Esophagus squamous epithelium (tissue), 5 donors: ENCODE measurements around the gene UBE2J2. TPM values are rescaled to one million over a fixed set of nuclear protein-coding genes. Genes with fewer than 3 reads are reported as not detected.
A peak's percentile ranks its signal among the peaks of the same experiment; 100 is the strongest.

ENCODE experiments used
- DNase-seq: peaks from one replicate; lab custom pipeline; 2025; lab: John Stamatoyannopoulos, UW
- H3K27ac ChIP-seq, 4 donors: fragments of 200-600 bp; sonication (generic); one replicate each; pipeline ENCODE4 v1.5.1; 2016 to 2019; ENCODE audit warnings: mild to moderate bottlenecking in 1 of 4
- H3K27me3 ChIP-seq, 4 donors: fragments of 200-600 bp; sonication (generic); 1 replicate in 3 of 4; 2 replicates in 1 of 4; pipeline versions ENCODE4 v1.5.1 to v1.6.0; 2017 to 2021; ENCODE audit warnings: antibody characterized with exemption in 1 of 4
- H3K36me3 ChIP-seq, 3 donors: fragments of 200-600 bp; sonication (generic); one replicate each; pipeline ENCODE4 v1.5.1; 2016 to 2019
- H3K4me1 ChIP-seq, 3 donors: fragments of 200-600 bp; sonication (generic); one replicate each; pipeline ENCODE4 v1.5.1; 2017 to 2019
- H3K4me3 ChIP-seq, 4 donors: fragments of 200-600 bp; sonication (generic); 1 replicate in 3 of 4; 2 replicates in 1 of 4; pipeline ENCODE4 v1.5.1; 2016 to 2019; ENCODE audit warnings: mild to moderate bottlenecking in 2 of 4, moderate library complexity in 1 of 4
- H3K9me3 ChIP-seq, 3 donors: fragments of 200-600 bp; sonication (generic); one replicate each; pipeline ENCODE4 v1.5.1; 2016 to 2019
- CTCF ChIP-seq, 6 experiments: fragments of 450-650 bp in 4 of 6; fragments of 200-600 bp in 2 of 6; sonication (generic) in 2 of 6; IDR thresholded peaks; one replicate each; pipeline ENCODE4 v1.5.1; 2016 to 2019; ENCODE audit warnings: antibody characterized with exemption in 6 of 6, mild to moderate bottlenecking in 4 of 6, moderate library complexity in 4 of 6
- POLR2A ChIP-seq, 4 donors: fragments of 450-650 bp; IDR thresholded peaks; one replicate each; pipeline ENCODE4 v1.6.1; 2017; ENCODE audit warnings: antibody characterized with exemption in 4 of 4, mild to moderate bottlenecking in 4 of 4, moderate library complexity in 3 of 4
- WGBS, 2 donors: methylation state at CpG; one replicate each; pipeline ENCODE4 v1.1.5; 2018; 5-methylcytosine and 5-hydroxymethylcytosine counted together
- intact Hi-C: fragments of 100-400 bp; cut with DNase I; formaldehyde crosslinking; loops from one replicate; pipeline ENCODE4 v1.15.0; 2022
- total RNA-seq, 4 donors: library from RNA; depleted of rRNA; stranded (reverse); fragments of >200 nt; gene quantifications; one replicate each; pipeline ENCODE4 v1.1.0, GENCODE V29; 2016
- donor health status: DM: yes; HTN: yes; CAD: no.

UBE2J2 gene
- total RNA-seq, 4 donors from 2014 or later = 32.6 to 54.3 (median 42.5) TPM

- no peaks in the 10 kb centered on the region for H3K9me3 ChIP-seq
- H3K4me3 ChIP-seq = no peak overlapping the region
- H3K27ac ChIP-seq = no peak overlapping the region
- H3K27me3 ChIP-seq = peaks cover 0 to 44% (median 11%) of the 10 kb centered on the region in 4 donors
- 57% methylated on average over 9 of the region's 25 CpGs; no CpG with 5 or more reads in 1 of the 2 donors for WGBS, 2 donors
- peaks cover 8 to 31% (median 12%) of the 10 kb centered on the region in 3 donors for H3K4me1 ChIP-seq
- peaks cover 0 to 13% (median 0%) of the 10 kb centered on the region in 3 donors for H3K36me3 ChIP-seq
- DNase-seq = no peak
- intact Hi-C loops = loop anchor here (10.0 kb wide), 1 partner anchor 123 kb away; no protein-coding TSS in a partner anchor
- TF ChIP-seq POLR2A (IDR thresholded peaks at IDR 0.05) (no peak), CTCF (IDR thresholded peaks at IDR 0.05) (no peak)
Measured at GRCh38 chr1:1247341-1247913, 26.2 kb downstream of the UBE2J2 start.

GRCh38 chr1:1246577-1247340 lies 26.9 kb downstream of the UBE2J2 start, which contains the start of gene C1QTNF12:
Gene C1QTNF12 (minus strand): TSS chr1:1246722. CDS start chr1:1246690, 32 bp downstream.
- Histone ChIP-seq H3K9me3 (no peaks in the 10 kb centered on the region), H3K36me3 (peaks cover 0 to 6% (median 0%) of the 10 kb centered on the region in 3 donors), H3K4me3 (peak within 1 kb of the TSS in 2 of 4 donors; percentile 28 to 31), H3K27me3 (peaks cover 0 to 44% (median 11%) of the 10 kb centered on the region in 4 donors), H3K4me1 (peaks cover 8 to 31% (median 12%) of the 10 kb centered on the region in 3 donors), H3K27ac (no peak within 1 kb of the TSS)
- TF ChIP-seq POLR2A (IDR thresholded peaks at IDR 0.05) (no peak), CTCF (IDR thresholded peaks at IDR 0.05) (no peak)
- intact Hi-C loops = loop anchor here (10.0 kb wide), 1 partner anchor 122 kb away; no protein-coding TSS in a partner anchor
- DNase-seq = no peak
- WGBS, 2 donors = 0% methylated on average over 3 of the region's 74 CpGs; no CpG with 5 or more reads in 1 of the 2 donors

- peak overlapping the region in 2 of 4 donors; percentile 28 to 31 for H3K4me3 ChIP-seq
- no peak for DNase-seq
- peaks cover 9 to 29% (median 12%) of the 10 kb centered on the region in 3 donors for H3K4me1 ChIP-seq
- no peaks in the 10 kb centered on the region for H3K36me3 ChIP-seq
- TF ChIP-seq CTCF (IDR thresholded peaks at IDR 0.05) (no peak), POLR2A (IDR thresholded peaks at IDR 0.05) (no peak)
- H3K9me3 ChIP-seq = no peaks in the 10 kb centered on the region
- peaks cover 0 to 48% (median 11%) of the 10 kb centered on the region in 4 donors for H3K27me3 ChIP-seq
- WGBS, 2 donors = 1% methylated on average over 12 of the region's 45 CpGs; no CpG with 5 or more reads in 1 of the 2 donors
- H3K27ac ChIP-seq = no peak overlapping the region
- intact Hi-C loops = loop anchor here (10.0 kb wide), 1 partner anchor 121 kb away; no protein-coding TSS in a partner anchor
Measured at GRCh38 chr1:1245817-1246576, 27.7 kb downstream of the UBE2J2 start.

GRCh38 chr1:1245178-1245816 lies 28.4 kb downstream of the UBE2J2 start:
- Histone ChIP-seq H3K9me3 (no peaks in the 10 kb centered on the region), H3K27me3 (peaks cover 0 to 55% (median 11%) of the 10 kb centered on the region in 4 donors), H3K4me1 (peaks cover 5 to 29% (median 6%) of the 10 kb centered on the region in 3 donors), H3K4me3 (no peak overlapping the region), H3K36me3 (no peaks in the 10 kb centered on the region), H3K27ac (no peak overlapping the region)
- WGBS, 2 donors = no CpG with 5 or more reads among the region's 23 CpGs
- TF ChIP-seq CTCF (IDR thresholded peaks at IDR 0.05) = no peak
- no peak for TF ChIP-seq POLR2A (IDR thresholded peaks at IDR 0.05)
- intact Hi-C loops = loop anchor here (10.0 kb wide), 1 partner anchor 120 kb away; no protein-coding TSS in a partner anchor
- no peak for DNase-seq
